GM12865 (cell line): Measurements from ENCODE around the gene VPS9D1.

Experiments used
- DNase-seq: peaks from one replicate; pipeline ENCODE4 v3.0.0; 2010; ENCODE audit warnings: low read depth
- H3K4me3 ChIP-seq: 2 replicates; pipeline ENCODE4 v1.5.1; 2011; ENCODE audit warnings: mild to moderate bottlenecking, low read depth, low read length, control low read depth
- TF ChIP-seq, protein P1 (sequence below): IDR thresholded peaks from 2 replicates; pipeline ENCODE4 v1.5.1; 2011; ENCODE audit warnings: low read length, control low read depth, low read depth, inconsistent platforms; ENCODE audit not compliant: insufficient read depth; ENCODE audit errors: missing control alignments

Gene VPS9D1, protein sequence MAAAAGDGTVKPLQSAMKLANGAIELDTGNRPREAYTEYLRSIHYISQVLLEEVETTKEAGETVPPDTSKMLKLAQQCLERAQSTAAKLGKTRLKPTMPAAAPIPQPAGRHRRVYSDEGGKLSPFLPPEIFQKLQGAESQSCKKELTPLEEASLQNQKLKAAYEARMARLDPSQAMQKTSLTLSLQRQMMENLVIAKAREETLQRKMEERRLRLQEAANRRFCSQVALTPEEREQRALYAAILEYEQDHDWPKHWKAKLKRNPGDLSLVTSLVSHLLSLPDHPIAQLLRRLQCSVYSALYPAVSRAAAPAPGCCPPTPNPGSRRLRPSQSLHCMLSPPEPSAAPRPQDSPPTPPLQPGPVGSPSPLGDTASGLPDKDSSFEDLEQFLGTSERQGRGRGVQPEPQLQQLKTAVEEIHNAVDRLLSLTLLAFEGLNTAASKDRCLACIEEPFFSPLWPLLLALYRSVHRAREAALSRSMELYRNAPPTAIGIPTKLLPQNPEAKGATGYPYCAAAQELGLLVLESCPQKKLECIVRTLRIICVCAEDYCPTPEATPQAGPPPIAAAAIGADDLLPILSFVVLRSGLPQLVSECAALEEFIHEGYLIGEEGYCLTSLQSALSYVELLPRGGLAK

DNA sequence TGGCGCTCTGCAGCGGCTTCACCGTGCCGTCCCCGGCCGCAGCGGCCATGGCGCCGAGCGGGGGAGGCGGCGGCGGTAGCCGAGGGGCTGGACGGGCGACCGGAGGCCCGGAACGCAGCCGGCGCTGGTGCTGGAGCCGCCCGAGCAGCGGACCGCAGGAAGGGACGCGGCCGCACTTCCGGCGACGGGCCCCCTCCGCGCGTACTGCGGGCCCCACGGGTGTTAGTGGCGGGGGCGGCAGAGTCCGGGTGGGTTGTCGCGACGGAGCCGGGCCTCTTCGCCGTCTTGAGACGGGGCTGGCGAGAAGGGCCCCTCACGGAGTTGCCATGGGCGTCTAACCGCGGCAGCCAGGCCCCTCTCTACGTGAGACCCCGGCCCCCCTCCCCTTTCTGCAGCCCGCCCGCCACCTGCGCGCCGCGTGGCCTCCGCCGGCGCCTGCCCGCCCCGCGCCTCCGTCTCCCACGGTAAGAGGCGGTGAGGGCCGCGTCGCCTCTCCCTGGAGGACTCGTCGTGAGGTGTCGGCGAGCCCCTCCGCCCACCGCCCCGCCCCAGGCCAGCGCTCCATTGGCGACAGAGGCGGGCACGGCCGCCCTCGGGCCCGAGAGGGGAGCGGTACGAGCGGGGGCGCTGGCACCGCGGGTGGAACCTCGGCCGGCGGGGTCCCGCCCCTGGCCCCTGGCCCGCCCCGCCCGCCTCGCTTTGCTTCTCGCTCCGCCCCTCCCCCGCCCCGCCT lies at the start of gene VPS9D1, which contains the start of gene ZNF276:
Gene VPS9D1 (minus strand): TSS at position 86 of the 733 bp plus-strand sequence. CDS start 37 bp downstream, at position 49.
Gene ZNF276 (plus strand): TSS at position 725 of the 733 bp plus-strand sequence. CDS start 104 bp downstream, outside the sequence.
- TF ChIP-seq, protein P1, sequence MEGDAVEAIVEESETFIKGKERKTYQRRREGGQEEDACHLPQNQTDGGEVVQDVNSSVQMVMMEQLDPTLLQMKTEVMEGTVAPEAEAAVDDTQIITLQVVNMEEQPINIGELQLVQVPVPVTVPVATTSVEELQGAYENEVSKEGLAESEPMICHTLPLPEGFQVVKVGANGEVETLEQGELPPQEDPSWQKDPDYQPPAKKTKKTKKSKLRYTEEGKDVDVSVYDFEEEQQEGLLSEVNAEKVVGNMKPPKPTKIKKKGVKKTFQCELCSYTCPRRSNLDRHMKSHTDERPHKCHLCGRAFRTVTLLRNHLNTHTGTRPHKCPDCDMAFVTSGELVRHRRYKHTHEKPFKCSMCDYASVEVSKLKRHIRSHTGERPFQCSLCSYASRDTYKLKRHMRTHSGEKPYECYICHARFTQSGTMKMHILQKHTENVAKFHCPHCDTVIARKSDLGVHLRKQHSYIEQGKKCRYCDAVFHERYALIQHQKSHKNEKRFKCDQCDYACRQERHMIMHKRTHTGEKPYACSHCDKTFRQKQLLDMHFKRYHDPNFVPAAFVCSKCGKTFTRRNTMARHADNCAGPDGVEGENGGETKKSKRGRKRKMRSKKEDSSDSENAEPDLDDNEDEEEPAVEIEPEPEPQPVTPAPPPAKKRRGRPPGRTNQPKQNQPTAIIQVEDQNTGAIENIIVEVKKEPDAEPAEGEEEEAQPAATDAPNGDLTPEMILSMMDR, result no peak
- DNase-seq, result peak; percentile 88
- H3K4me3 ChIP-seq, result peak within 1 kb of the TSS; percentile 80

DNA sequence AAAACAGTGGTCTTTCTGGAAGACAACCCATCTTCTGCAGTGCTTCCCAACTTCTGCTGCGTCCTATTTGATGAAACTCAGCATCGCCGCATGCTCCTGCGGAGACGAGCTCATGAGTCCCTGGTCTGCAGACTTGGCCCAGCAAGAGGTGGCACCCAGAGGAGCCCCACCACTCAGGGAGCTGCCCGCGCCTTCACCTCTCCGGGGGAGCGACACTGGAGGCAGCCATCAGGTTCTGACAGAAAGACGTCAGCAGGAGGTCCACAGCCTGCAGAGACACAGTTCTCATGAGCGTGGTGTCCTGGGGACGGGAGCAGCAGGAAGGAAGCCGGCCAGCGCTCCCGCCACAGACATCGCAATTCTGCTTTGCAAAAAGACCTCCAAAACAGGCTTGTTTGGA lies 49.7 kb upstream of the VPS9D1 start:
- no peak for DNase-seq
- TF ChIP-seq, protein P1, result no peak
- H3K4me3 ChIP-seq, result no peak overlapping the region

DNA sequence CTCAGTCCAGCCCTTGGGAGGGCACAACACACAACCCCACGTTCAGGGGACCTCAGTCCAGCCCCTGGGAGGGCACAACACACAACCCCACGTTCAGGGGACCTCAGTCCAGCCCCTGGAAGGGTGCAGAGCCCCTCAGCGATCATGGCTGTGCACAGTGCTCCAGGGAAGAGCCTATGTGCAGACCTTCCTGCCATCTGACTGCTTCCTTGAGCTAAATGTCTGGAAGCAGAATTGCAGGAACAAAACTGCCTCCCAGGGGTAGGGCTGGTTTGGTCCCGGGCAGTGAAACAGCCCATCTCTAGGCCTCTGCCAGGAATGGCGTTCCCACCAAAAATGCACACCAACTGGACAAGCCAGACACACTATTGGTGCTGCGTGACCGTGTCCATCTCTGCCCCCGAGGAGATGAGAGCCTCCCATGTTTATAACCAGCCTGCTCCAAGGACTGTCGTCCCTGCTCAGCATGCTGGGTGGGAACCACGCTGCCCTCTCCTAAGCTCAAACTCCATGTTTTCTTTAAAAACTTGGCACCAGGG lies 44.7 kb upstream of the VPS9D1 start:
- DNase-seq, result no peak
- TF ChIP-seq, protein P1, result no peak
- no peak overlapping the region for H3K4me3 ChIP-seq

DNA sequence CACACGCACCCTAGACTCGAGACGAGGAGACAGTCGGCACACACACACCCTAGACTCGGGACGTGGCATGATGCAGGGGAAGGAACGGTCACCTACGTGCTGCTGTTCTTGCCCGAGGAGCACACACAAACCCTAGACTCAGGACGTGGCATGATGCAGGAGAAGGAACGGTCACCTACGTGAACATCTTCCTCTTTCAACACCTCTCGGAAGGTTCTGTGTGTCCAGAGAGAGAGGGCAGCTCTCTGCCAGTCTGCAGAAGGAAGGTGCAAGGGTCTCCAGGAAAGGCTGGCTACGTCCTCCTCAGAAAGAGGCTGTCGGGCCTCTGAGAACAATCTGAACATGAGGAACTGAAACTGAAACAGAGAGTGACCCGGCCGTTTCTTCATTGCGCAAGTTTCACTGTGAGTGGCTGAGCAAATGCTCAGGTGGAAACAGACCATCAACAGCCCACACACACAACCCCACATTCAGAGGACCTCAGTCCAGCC lies 44.1 kb upstream of the VPS9D1 start:
- H3K4me3 ChIP-seq, result peak overlapping the region; percentile 59
- TF ChIP-seq, protein P1, result no peak
- peak; percentile 94 for DNase-seq

DNA sequence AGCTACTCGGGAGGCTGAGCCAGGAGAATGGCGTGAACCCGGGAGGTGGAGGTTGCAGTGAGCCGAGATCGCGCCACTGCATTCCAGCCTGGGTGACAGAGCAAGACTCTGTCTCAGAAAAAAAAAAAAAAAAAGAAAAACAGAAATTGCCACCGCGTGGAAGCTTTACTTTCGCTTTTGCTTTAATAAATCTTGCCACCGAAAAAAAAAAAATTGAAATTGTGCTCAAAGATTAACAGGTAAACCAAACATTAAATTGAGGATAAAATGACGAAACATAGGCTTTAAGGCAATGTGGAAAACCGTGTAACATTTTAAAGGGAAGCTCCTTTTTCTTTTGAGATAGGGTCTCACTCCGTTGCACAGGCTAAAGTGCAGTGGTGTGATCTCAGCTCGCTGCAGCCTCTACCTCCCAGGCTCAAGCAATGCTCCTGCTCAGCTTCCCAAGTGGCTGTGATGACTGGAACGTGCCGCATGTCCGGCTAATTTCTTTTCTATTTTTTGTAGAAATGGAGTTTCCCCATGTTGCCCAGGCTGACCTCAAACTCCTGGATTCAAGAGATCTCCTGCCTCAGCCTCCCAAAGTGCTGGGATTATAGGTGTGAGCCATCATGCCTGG lies 40.7 kb upstream of the VPS9D1 start:
- TF ChIP-seq, protein P1, result no peak
- peak overlapping the region; percentile 4; the same call in 1 of the 2 replicates for H3K4me3 ChIP-seq
- DNase-seq, result no peak

DNA sequence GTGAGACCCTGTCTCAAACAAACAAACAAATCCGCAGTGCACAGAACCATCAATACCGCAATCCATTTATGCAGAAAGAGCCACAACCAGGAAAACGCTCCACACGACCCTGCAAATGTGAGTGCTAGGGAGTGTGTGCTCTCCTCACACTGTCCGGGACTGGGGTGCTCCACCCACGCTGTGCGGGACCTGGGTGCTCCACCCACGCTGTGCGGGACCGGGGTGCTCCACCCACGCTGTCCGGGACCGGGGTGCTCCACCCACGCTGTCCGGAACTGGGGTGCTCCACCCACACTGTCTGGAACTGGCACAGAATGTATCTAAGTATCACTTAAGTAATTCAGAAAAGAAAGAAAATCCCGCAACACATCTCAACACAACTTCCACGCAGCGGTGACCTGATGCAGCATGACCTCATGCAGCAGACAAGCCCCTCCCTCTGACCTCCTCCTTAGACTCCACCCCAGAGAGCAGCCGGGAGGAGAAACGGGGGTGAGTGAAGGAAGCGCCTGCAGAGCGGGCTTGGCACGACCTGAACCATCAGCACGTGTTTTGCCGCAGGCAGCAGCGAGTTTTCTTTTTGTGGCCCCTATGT lies 39.1 kb upstream of the VPS9D1 start:
- TF ChIP-seq, protein P1, result no peak
- H3K4me3 ChIP-seq, result no peak overlapping the region
- DNase-seq, result no peak
